PC-9 (cell line): ENCODE results near the gene SSTR3. TPM values are rescaled to one million over a fixed set of nuclear protein-coding genes. Genes with fewer than 3 reads are reported as not detected.
"Not testable (repeated sequence)": the region's sequence is repeated elsewhere in the genome, so short reads cannot be mapped to it uniquely, and the experiment has no call there.

Experiments used
- BruUV-seq: library from RNA; stranded (reverse); fragments of 400-500 nt; replicated peaks from 2 replicates; lab custom pipeline; 2021; lab: Mats Ljungman, UMichigan
- CTCF ChIA-PET: fragments of 300-600 bp; sonication (Branson Sonifier 250); formaldehyde crosslinking; loops from one replicate; lab custom pipeline; 2022; ENCODE audit warnings: antibody characterized with exemption; lab: Charles Lee
- POLR2A ChIA-PET: fragments of 300-600 bp; sonication (Branson Sonifier 250); formaldehyde crosslinking; loops from one replicate; lab custom pipeline; 2022; ENCODE audit warnings: antibody characterized with exemption; ENCODE audit not compliant: unreplicated experiment; lab: Charles Lee
- DNase-seq, 2 experiments: peaks; one replicate each; pipeline versions ENCODE4 v3.0.0 to v3.0.0-alpha.2; 2015 to 2022; ENCODE audit warnings: mixed read lengths in 1 of 2
- H2AFZ ChIP-seq: fragments of 200-600 bp; sonication (generic); 2 replicates; pipeline ENCODE4 v1.8.1; 2017; ENCODE audit warnings: antibody characterized with exemption
- H3F3A ChIP-seq: fragments of 200-600 bp; sonication (generic); 2 replicates; pipeline ENCODE4 v1.8.1; 2017; ENCODE audit warnings: antibody characterized with exemption, mild to moderate bottlenecking, low read depth; ENCODE audit not compliant: insufficient read depth
- H3K27ac ChIP-seq: fragments of 200-600 bp; sonication (generic); 2 replicates; pipeline ENCODE4 v1.6.1; 2016; ENCODE audit warnings: mixed run types
- H3K27me3 ChIP-seq: fragments of 200-600 bp; sonication (generic); 2 replicates; pipeline ENCODE4 v1.6.1; 2016; ENCODE audit warnings: low read depth, mixed run types; ENCODE audit not compliant: insufficient read depth
- H3K36me3 ChIP-seq: fragments of 200-600 bp; sonication (generic); 2 replicates; pipeline ENCODE4 v1.6.1; 2016; ENCODE audit warnings: low read depth, mixed run types
- H3K4me1 ChIP-seq: fragments of 200-600 bp; sonication (generic); replicated peaks from 2 replicates; pipeline ENCODE4 v1.6.1; 2016; ENCODE audit warnings: mixed run types; ENCODE audit not compliant: insufficient read depth
- H3K4me2 ChIP-seq: fragments of 200-600 bp; sonication (generic); 2 replicates; pipeline ENCODE4 v1.6.1; 2017; ENCODE audit warnings: mixed run types
- H3K4me3 ChIP-seq: fragments of 200-600 bp; sonication (generic); 2 replicates; pipeline ENCODE4 v1.6.1; 2016; ENCODE audit warnings: mixed run types
- H3K79me2 ChIP-seq: fragments of 200-600 bp; sonication (generic); 2 replicates; pipeline ENCODE4 v1.6.1; 2017; ENCODE audit warnings: low read depth, mixed run types
- H3K9me2 ChIP-seq: fragments of 200-600 bp; sonication (generic); 2 replicates; pipeline ENCODE4 v1.8.1; 2017; ENCODE audit warnings: mild to moderate bottlenecking; ENCODE audit not compliant: insufficient read depth
- H3K9me3 ChIP-seq: fragments of 200-600 bp; sonication (generic); 2 replicates; pipeline ENCODE4 v1.8.1; 2016; ENCODE audit warnings: low read depth; ENCODE audit not compliant: insufficient read depth
- H4K20me1 ChIP-seq: fragments of 200-600 bp; sonication (generic); 2 replicates; pipeline ENCODE4 v1.8.1; 2017; ENCODE audit not compliant: insufficient read depth
- CTCF ChIP-seq: fragments of 200-600 bp; sonication (generic); conservative IDR thresholded peaks from 2 replicates; pipeline ENCODE4 v1.6.1; 2017; ENCODE audit warnings: mixed run types, antibody characterized with exemption, mild to moderate bottlenecking, moderate library complexity
- EZH2 ChIP-seq: fragments of 200-600 bp; sonication (generic); IDR thresholded peaks from 2 replicates; pipeline ENCODE4 v1.8.0; 2017; ENCODE audit warnings: antibody characterized with exemption, low read depth
- intact Hi-C: fragments of 100-400 bp; cut with micrococcal nuclease; formaldehyde crosslinking; loops from one replicate; pipeline ENCODE4 v1.10.0; 2022; ENCODE audit not compliant: unreplicated experiment
- total RNA-seq: library from RNA; stranded (reverse); gene quantifications from 2 replicates; pipeline ENCODE4 v1.2.3, GENCODE V29; 2021

Gene SSTR3
- total RNA-seq, 1 experiment from 2014 or later = not detected

GRCh38 chr22:37234736-37235711 is 22.7 kb upstream of the SSTR3 start:
- no TSS peak for BruUV-seq
- Histone ChIP-seq H3K9me3 (no peaks in the 10 kb centered on the region), H3K36me3 (no peaks in the 10 kb centered on the region), H3F3A (peaks cover 21% of the 10 kb centered on the region; the same call in 1 of the 2 replicates), H3K27me3 (no peaks in the 10 kb centered on the region), H3K4me2 (no peak overlapping the region), H3K27ac (no peak overlapping the region), H3K4me1 (peaks cover 11% of the 10 kb centered on the region), H4K20me1 (0 out of 2 replicates have a peak, but pooled peaks cover 4% of the 10 kb centered on the region), H3K9me2 (no peaks in the 10 kb centered on the region), H2AFZ (no peak overlapping the region), H3K4me3 (no peak overlapping the region), H3K79me2 (no peaks in the 10 kb centered on the region)
- intact Hi-C loops = no loop called here
- ChIA-PET CTCF (no interaction called here), POLR2A (no interaction called here)
- TF ChIP-seq EZH2 (no peak), CTCF (no peak)
- DNase-seq = no peak

GRCh38 chr22:37233751-37234631 is 21.7 kb upstream of the SSTR3 start:
- CTCF ChIA-PET = no interaction called here
- no peak for DNase-seq
- TF ChIP-seq CTCF (no peak), EZH2 (no peak)
- no peaks in the 10 kb centered on the region for H3K27me3 ChIP-seq
- no peak overlapping the region for H2AFZ ChIP-seq
- H3K36me3 ChIP-seq = no peaks in the 10 kb centered on the region
- intact Hi-C loops = no loop called here
- no peak overlapping the region for H3K27ac ChIP-seq
- no peaks in the 10 kb centered on the region for H3K9me3 ChIP-seq
- no peaks in the 10 kb centered on the region for H3K9me2 ChIP-seq
- H4K20me1 ChIP-seq = 0 out of 2 replicates have a peak, but pooled peaks cover 4% of the 10 kb centered on the region
- POLR2A ChIA-PET = no interaction called here
- H3K4me1 ChIP-seq = peaks cover 21% of the 10 kb centered on the region
- no peak overlapping the region for H3K4me3 ChIP-seq
- no TSS peak for BruUV-seq
- peaks cover 24% of the 10 kb centered on the region; the same call in 1 of the 2 replicates for H3F3A ChIP-seq
- no peak overlapping the region for H3K4me2 ChIP-seq
- H3K79me2 ChIP-seq = no peaks in the 10 kb centered on the region

- BruUV-seq, H3K9me3 ChIP-seq, H2AFZ ChIP-seq, H3K79me2 ChIP-seq, H4K20me1 ChIP-seq, H3K4me3 ChIP-seq, H3K9me2 ChIP-seq, H3K27ac ChIP-seq, DNase-seq, intact Hi-C loops, H3K4me2 ChIP-seq, H3K27me3 ChIP-seq, H3K36me3 ChIP-seq, POLR2A ChIA-PET: not testable (repeated sequence)
- Histone ChIP-seq H3K4me1 (peaks cover 27% of the 10 kb centered on the region), H3F3A (peaks cover 27% of the 10 kb centered on the region)
- CTCF ChIA-PET = interaction anchor here (0.6 kb wide), 1 partner anchor 160 kb away, joined by 3 read pairs; no protein-coding TSS in a partner anchor
These were observed 21.1 kb upstream of the SSTR3 start for GRCh38 chr22:37233371-37233750.
